Activated naive CD8-positive, alpha-beta T cell treated with anti-CD3 and anti-CD28 coated beads, Interleukin-2, amount 10 ng/mL, durations not matched to agents 7 days and 5 days (primary cell): ENCODE data around the gene ENHO. TPM values are rescaled to one million over a fixed set of nuclear protein-coding genes. Genes with fewer than 3 reads are reported as not detected.

Experiments
- ATAC-seq: fragments of 150-1000 bp; cut with Tn5 transposase; one replicate; pipeline ENCODE4 v1.10.0; 2021; ENCODE audit warnings: low read depth, moderate library complexity
- POLR2A ChIA-PET: fragments of 350-600 bp; sonication (Branson Sonifier 250); formaldehyde crosslinking; loops from one replicate; lab custom pipeline; 2021; ENCODE audit warnings: antibody characterized with exemption; lab: Charles Lee
- DNase-seq: peaks from one replicate; pipeline ENCODE4 v3.0.0; 2021
- H3K27ac Mint-ChIP-seq: one replicate; pipeline ENCODE4 v1.8.0; 2022; ENCODE audit warnings: mild to moderate bottlenecking, mixed read lengths
- H3K27me3 Mint-ChIP-seq: one replicate; pipeline ENCODE4 v1.8.0; 2022; ENCODE audit warnings: mild to moderate bottlenecking, moderate library complexity, mixed read lengths
- H3K36me3 Mint-ChIP-seq: one replicate; pipeline ENCODE4 v1.8.0; 2021; ENCODE audit warnings: mild to moderate bottlenecking, mixed read lengths
- H3K4me1 Mint-ChIP-seq: one replicate; pipeline ENCODE4 v1.8.0; 2021; ENCODE audit warnings: mixed read lengths
- H3K4me3 Mint-ChIP-seq: one replicate; pipeline ENCODE4 v1.8.0; 2022; ENCODE audit warnings: mild to moderate bottlenecking, moderate library complexity, mixed read lengths
- H3K9me3 Mint-ChIP-seq: one replicate; pipeline ENCODE4 v1.8.0; 2021; ENCODE audit warnings: mixed read lengths
- total RNA-seq, 2 experiments: library from RNA; stranded (reverse); gene quantifications; one replicate each; pipeline ENCODE4 v1.2.3, GENCODE V29; 2021

ENHO gene
- total RNA-seq, 2 experiments from 2014 or later: not detected

DNA sequence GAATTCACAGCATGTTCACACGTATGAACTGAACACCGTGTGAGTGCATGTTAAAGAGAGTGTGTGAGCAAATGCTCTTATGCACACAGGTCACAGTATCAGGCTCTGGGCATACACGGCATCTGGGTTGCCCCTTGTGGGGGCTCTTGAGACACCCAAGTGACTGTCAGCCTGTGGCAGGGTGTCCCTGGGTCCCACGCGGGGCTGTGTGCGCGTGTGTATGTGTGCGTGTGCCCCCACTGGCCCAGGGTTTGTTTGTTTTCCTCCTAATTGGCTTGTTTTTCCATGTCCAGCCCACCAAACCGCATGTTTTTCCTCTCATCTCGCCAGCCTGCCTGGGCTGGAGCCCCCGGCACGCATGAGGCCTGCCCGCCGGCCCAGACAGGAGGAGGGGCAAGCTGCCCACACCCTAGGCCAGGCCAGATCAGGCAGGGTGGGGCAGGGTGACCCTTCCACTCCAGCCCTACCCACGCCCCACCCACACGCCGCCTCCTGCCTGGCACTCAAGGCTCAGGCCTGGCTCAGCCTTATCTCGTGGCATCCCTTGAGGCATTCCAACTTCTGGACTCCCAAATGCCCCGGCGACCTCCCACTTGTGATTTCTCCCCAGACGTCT lies 37.9 kb upstream of the ENHO start:
- Mint-ChIP-seq H3K27ac (no peak overlapping the region), H3K36me3 (no peaks in the 10 kb centered on the region), H3K27me3 (peaks cover 26% of the 10 kb centered on the region), H3K4me3 (no peak overlapping the region), H3K4me1 (no peaks in the 10 kb centered on the region), H3K9me3 (no peaks in the 10 kb centered on the region)
- POLR2A ChIA-PET: no interaction called here
- DNase-seq (no peak), ATAC-seq (no peak)

DNA sequence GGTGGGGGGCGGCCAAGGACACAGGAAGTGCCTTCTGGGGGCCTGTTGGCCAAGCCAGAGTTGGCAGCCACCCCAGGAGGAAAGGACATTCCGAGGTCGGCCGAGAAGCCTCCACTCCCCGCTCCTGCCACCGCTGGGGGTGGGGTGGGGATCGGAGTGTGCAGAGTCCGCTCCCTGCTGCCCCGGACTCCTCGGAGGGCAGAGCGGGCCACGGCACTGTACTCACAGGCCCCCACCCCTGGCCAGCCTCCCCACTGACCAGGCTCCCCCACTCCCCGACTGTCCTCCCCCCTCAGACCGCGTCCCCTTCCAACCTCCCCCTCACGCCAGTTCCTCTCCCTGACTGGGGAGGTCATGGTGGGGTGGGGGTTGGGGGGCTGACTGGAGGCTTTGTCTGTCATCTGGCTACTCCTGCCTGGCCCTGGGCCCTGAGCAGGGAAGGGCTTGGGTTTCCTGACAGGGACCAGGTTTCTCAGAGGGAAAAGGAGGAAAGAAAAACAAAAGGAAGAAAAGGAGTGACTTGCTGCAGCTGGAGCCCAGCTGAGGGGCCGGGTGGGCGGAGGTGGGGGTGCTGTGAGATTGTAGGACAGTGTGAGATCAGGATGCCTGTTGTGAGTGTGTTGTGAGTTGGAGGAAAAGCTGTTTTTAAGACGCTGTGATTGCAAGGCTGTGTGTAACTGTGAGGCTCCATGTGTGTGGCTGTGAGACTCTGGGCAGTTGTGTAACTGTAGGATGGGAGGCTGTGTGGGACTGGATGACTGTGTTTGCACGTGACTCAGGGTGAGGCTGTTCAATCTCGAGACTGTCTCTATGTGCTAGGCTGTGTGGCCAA lies 37.0 kb upstream of the ENHO start:
- ATAC-seq: no peak
- H3K36me3 Mint-ChIP-seq: no peaks in the 10 kb centered on the region
- no peak overlapping the region for H3K4me3 Mint-ChIP-seq
- H3K4me1 Mint-ChIP-seq: no peaks in the 10 kb centered on the region
- POLR2A ChIA-PET: no interaction called here
- DNase-seq: no peak
- H3K27ac Mint-ChIP-seq: no peak overlapping the region
- no peaks in the 10 kb centered on the region for H3K9me3 Mint-ChIP-seq
- H3K27me3 Mint-ChIP-seq: peaks cover 26% of the 10 kb centered on the region

DNA sequence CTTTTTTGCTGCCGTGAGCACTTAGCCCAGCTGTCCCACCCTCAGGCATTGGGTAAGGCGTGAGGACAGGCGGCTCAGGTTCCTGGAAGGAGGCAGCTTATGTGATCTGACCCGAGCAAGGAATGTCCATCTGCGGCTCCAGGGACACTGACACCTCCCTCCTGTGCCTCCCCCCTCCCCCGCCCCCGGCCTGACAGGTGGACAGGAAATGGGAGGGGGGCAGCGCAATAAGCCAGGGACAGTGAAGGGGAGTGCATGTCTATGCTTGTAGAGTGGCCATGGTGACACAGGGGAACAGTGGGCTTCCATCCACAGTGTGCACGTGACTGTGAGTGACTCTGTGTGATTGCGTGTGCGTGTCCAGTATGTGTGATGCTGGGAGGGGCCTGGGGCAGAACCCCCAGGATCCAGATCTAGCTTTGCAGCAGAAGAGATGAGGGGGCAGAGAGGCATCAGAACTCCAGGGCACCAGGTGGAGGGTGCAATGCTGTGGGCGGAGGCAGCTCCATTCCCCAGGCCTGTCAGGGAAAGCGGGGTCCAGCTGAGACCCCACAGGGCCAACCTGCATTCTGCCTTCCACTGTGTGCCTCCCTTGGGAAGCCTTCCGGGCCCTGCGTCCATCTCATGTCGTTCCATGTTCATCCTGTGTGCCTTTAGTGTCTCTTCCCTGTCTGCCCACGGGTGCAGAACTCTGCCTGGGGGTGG lies 36.3 kb upstream of the ENHO start:
- Mint-ChIP-seq H3K36me3 (no peaks in the 10 kb centered on the region), H3K27me3 (peaks cover 26% of the 10 kb centered on the region), H3K4me1 (no peaks in the 10 kb centered on the region), H3K27ac (no peak overlapping the region), H3K4me3 (no peak overlapping the region), H3K9me3 (no peaks in the 10 kb centered on the region)
- DNase-seq (no peak), ATAC-seq (no peak)
- POLR2A ChIA-PET: no interaction called here

DNA sequence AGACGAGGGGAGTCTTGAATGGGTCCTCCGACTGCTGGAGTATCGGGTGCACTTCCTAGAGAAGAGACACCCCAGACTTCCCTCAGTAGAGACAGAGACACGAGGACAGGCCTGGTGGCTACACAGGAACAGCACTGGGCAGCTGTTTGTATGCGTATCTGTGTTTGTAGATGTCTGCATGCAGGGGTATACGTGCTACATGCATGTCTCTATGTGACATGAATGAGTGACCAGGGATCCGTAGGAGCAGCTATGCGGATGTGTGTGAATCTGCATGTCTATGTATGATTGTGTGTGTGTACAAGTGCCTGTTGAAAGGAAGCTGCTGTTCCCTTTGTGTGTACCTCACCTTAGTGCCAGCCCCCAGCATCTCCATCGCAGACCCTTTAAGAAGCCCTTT lies 35.6 kb upstream of the ENHO start:
- Mint-ChIP-seq H3K4me1 (no peaks in the 10 kb centered on the region), H3K36me3 (no peaks in the 10 kb centered on the region), H3K27me3 (peaks cover 22% of the 10 kb centered on the region), H3K4me3 (no peak overlapping the region), H3K9me3 (no peaks in the 10 kb centered on the region), H3K27ac (no peak overlapping the region)
- ATAC-seq (no peak), DNase-seq (no peak)
- POLR2A ChIA-PET: no interaction called here

DNA sequence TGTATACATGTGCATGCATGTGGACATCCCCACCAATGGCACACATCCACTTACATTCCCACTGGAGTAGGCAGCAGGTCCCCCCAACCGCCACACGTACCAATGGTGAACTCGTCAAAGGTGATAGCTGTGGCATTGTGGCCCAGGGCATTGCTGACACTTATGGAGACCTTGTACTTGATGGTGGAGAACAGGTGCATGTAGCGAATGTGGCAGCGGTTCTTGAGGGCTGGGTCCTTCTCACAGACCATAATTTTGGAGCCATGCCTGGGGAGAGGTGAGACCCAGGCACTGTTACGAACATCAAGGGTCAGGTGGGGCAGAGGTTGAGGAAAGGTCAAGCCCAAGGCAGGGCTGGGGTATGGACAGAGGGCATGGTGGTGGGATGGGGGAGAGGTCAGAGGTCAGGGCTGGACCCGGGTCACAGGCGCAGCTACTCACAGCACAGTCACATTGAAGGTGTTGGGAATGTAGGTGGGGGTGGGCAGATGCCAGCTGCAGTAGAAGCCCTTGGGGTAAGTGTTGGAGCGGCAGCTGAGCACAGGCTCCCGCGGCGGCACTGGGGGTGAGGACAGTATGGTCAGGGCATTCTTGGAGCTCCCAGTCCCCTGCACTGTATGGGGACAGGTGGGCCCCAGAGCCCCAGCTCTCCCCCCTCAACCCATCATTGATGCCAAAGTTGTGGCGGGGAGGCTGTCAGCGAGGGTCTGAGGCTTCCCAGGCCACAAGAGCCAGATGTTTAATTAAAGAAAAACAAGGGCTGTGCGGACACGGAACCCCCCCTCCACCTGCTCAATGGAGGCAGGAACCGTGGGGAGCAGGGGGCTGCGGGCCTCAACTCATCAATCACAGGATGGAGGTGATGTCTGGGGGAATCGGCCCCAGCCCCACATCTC lies 34.9 kb upstream of the ENHO start:
- Mint-ChIP-seq H3K27ac (no peak overlapping the region), H3K4me3 (no peak overlapping the region), H3K4me1 (no peaks in the 10 kb centered on the region), H3K9me3 (no peaks in the 10 kb centered on the region), H3K36me3 (no peaks in the 10 kb centered on the region), H3K27me3 (peaks cover 19% of the 10 kb centered on the region)
- ATAC-seq (no peak), DNase-seq (no peak)
- POLR2A ChIA-PET: no interaction called here

DNA sequence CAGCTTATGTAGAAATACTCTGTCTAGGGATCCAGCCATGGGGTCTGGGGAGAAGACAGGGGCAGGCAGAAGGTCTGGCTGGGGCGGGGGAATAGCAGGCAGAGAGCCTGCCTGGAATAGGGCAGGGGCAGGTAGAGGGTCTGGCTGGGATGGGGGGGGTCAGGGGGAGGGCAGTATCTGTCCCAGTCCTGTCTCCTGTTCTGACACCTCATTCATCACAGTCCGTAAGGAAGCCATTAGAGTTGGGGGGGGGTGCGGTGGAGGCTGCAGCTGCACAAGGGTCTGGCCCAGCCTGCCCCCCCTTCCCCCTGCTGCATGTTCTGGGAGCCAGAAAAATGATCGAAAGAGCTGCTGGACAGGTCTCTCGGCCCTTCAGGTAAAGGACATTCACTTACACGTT lies 34.2 kb upstream of the ENHO start:
- Mint-ChIP-seq H3K36me3 (no peaks in the 10 kb centered on the region), H3K4me3 (no peak overlapping the region), H3K27me3 (peaks cover 18% of the 10 kb centered on the region), H3K4me1 (no peaks in the 10 kb centered on the region), H3K27ac (no peak overlapping the region), H3K9me3 (no peaks in the 10 kb centered on the region)
- DNase-seq (no peak), ATAC-seq (no peak)
- POLR2A ChIA-PET: no interaction called here

DNA sequence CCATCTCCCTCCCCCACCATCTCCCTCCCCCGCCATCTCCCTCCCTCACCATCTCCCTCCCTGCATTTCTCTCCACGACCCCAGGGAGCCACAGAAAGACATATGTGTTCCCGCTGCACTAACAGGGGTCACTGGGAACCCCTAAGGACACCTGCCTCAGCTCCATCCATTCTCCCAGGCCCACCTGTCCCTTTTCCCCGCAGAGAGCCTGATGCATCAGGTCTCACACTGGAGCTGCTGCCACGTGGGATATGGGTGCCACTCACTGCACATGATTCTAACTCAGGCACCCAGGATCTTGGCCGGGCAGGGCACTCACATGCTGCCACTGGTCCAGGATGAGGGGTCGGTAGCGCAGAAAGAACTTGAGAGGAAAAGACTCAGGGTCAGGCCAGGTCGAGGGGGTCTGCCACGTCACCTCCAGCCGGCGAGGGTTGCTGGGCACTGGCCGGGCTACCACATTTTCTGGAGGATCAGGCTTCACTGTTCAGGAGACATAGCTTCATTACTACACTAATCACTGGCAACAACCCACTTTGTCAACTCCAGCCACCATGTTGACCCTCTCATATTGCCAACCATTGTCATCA lies 33.2 kb upstream of the ENHO start:
- H3K27me3 Mint-ChIP-seq: peaks cover 14% of the 10 kb centered on the region
- H3K4me3 Mint-ChIP-seq: no peak overlapping the region
- POLR2A ChIA-PET: interaction anchor here (0.6 kb wide), 1 partner anchor 171 kb away, joined by 6 read pairs; no protein-coding TSS in a partner anchor
- DNase-seq (no peak), ATAC-seq (no peak)
- H3K36me3 Mint-ChIP-seq: no peaks in the 10 kb centered on the region
- H3K27ac Mint-ChIP-seq: no peak overlapping the region
- no peaks in the 10 kb centered on the region for H3K4me1 Mint-ChIP-seq
- H3K9me3 Mint-ChIP-seq: no peaks in the 10 kb centered on the region

DNA sequence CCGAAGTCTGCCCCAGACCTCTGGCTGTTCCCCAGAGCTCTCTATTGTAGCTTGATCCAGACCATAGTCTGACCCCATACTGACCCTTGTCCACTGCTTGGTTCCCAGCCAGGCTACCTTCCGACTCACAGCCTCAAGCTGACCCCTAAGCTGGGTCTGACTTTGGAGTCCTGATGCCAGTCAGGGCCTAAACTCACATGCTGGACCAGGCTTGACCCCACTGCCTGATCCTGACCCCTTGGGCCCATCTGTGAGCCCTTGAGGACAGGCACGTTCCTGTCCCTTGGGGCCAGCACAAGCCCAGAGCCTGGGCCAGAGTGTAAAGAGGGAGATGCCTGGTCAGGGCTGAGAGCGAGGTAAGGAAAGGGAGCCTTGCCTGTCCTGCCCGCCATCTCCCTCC lies 32.7 kb upstream of the ENHO start:
- POLR2A ChIA-PET: no interaction called here
- Mint-ChIP-seq H3K27ac (no peak overlapping the region), H3K4me1 (no peaks in the 10 kb centered on the region), H3K36me3 (no peaks in the 10 kb centered on the region), H3K9me3 (no peaks in the 10 kb centered on the region), H3K4me3 (no peak overlapping the region), H3K27me3 (peaks cover 13% of the 10 kb centered on the region)
- no peak for ATAC-seq
- DNase-seq: no peak

DNA sequence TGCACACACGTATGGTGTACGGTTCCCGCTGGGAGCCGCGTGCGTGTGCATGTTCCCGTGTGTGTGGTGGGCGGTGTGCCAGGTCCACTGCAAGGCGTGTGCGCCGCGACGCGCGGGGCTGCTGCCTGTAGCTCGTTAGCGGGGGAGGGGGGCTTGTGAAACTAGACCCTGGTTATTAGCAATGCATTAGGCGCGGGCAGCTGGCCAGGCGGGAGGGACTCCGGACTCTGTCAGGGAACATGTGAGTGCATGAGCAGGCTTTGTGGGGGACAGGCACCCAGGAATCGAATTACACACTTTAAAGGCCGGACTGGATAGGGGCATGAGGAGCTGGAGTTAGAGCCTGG lies 32.2 kb upstream of the ENHO start:
- POLR2A ChIA-PET: no interaction called here
- Mint-ChIP-seq H3K4me1 (no peaks in the 10 kb centered on the region), H3K27me3 (peaks cover 9% of the 10 kb centered on the region), H3K9me3 (no peaks in the 10 kb centered on the region), H3K36me3 (no peaks in the 10 kb centered on the region), H3K27ac (no peak overlapping the region), H3K4me3 (no peak overlapping the region)
- DNase-seq (no peak), ATAC-seq (no peak)

DNA sequence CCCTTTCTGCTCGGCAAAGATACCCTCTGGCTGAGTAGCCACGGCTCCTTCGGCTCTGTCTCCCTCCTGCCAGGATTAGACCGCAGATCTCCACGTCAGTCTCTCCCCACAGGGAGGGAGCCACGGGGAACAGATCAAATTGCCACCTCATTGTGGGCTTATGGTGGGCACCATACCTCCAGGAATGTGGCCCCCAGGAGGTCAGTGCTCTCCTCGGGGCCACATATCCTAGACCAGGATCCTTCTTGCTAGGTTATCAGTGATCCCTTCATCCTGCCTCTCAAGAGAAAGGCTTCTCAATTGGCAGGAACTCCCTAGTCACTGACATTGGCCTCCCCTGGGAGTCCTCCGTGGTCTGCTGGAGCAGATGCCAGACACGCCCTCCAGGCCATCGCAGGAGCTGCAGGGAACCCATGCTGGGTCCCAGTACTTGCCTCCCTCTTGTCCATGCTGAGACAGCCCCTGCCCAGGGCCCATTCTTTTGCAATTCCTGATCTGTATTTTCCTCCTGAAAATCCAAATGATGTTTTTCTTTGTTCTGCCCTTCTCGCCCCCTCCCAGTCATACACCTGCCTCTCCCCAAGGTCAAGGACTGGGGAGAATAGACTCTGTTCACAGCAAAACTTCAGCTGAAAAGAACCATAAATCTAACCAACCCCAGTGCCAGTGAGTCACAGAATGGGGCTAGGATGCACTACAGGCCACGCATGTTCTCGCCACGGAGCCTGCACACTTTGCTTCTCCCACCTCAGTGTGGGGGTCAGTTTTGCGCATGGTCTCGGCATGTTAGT lies 31.6 kb upstream of the ENHO start:
- no peak for ATAC-seq
- no peaks in the 10 kb centered on the region for H3K9me3 Mint-ChIP-seq
- H3K4me1 Mint-ChIP-seq: no peaks in the 10 kb centered on the region
- POLR2A ChIA-PET: no interaction called here
- no peaks in the 10 kb centered on the region for H3K36me3 Mint-ChIP-seq
- peak; percentile 5 for DNase-seq
- no peak overlapping the region for H3K27ac Mint-ChIP-seq
- no peak overlapping the region for H3K4me3 Mint-ChIP-seq
- peaks cover 9% of the 10 kb centered on the region for H3K27me3 Mint-ChIP-seq

DNA sequence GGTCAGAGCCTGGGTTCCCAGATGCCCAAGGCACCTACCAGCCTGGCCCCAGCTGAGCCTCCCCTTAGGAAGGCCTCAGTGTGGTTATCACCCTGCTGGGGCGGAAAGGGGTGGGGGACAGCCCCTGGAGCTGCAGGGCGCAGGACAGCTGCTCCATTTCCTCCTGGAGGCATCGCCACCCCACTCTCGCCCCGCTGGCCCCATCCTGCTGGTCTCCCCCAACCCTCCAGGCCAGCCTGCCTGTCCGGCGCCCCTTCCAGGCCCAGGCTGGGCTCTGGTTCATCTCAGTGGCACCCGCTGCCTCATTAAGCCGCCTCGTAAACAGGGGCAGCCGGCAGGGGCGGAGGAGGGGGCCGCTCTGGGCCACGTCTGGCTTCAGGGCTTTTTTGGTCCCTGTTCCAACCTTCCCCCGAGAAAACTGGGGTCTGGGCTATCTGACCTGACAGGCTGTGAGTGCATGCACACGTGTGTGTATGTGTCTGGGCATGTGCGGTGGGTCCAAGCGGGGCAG lies 30.8 kb upstream of the ENHO start:
- Mint-ChIP-seq H3K36me3 (no peaks in the 10 kb centered on the region), H3K27ac (no peak overlapping the region), H3K27me3 (peaks cover 5% of the 10 kb centered on the region), H3K9me3 (no peaks in the 10 kb centered on the region), H3K4me1 (no peaks in the 10 kb centered on the region), H3K4me3 (no peak overlapping the region)
- no peak for ATAC-seq
- DNase-seq: peak; percentile 26
- POLR2A ChIA-PET: no interaction called here

DNA sequence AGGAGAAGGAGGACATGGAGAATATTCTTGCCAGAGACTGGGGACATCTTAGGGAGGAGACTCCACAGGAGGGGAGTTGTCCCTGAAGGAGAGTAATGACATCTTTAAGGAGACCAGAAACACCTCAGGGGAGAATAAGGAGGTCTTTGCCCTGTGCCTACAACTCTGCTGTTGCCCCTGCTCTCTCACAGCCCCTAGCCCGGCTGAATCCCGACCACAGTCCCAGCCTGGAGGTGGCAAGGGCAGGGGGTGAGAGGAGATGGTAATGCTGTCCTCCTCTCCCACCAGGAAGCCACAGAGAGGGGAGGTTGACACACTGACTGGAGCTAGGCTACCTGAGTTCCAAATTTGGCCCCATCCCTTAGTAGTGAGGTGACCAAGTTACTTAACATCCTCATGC lies 30.2 kb upstream of the ENHO start:
- peaks cover 5% of the 10 kb centered on the region for H3K27me3 Mint-ChIP-seq
- no peak overlapping the region for H3K4me3 Mint-ChIP-seq
- no peaks in the 10 kb centered on the region for H3K4me1 Mint-ChIP-seq
- ATAC-seq: no peak
- H3K36me3 Mint-ChIP-seq: no peaks in the 10 kb centered on the region
- peak; percentile 2 for DNase-seq
- POLR2A ChIA-PET: no interaction called here
- no peak overlapping the region for H3K27ac Mint-ChIP-seq
- H3K9me3 Mint-ChIP-seq: no peaks in the 10 kb centered on the region
